Colonic mucosa (tissue), 4 donors: ENCODE measurements around the gene TCERG1L. TPM values are rescaled to one million over a fixed set of nuclear protein-coding genes. Genes with fewer than 3 reads are reported as not detected.

Experiments
- DNase-seq: peaks from one replicate; pipeline ENCODE4 v3.0.0-alpha.2; 2020
- H3K27ac ChIP-seq: fragments of 200-600 bp; one replicate; pipeline ENCODE4 v1.8.0; 2021
- H3K27me3 ChIP-seq: fragments of 200-600 bp; one replicate; pipeline ENCODE4 v1.8.0; 2021
- H3K36me3 ChIP-seq: fragments of 200-600 bp; one replicate; pipeline ENCODE4 v1.8.0; 2021
- H3K4me1 ChIP-seq: fragments of 200-600 bp; one replicate; pipeline ENCODE4 v1.8.0; 2021; ENCODE audit warnings: mild to moderate bottlenecking
- H3K4me3 ChIP-seq: fragments of 200-600 bp; one replicate; pipeline ENCODE4 v1.8.0; 2021
- H3K9ac ChIP-seq, 2 donors: one replicate each; pipeline ENCODE4 v1.7.0; 2013; ENCODE audit warnings: control low read depth in 2 of 2, low read depth in 2 of 2, low read length in 2 of 2
- H3K9me3 ChIP-seq: fragments of 200-600 bp; one replicate; pipeline ENCODE4 v1.8.0; 2021
- CTCF ChIP-seq: fragments of 200-600 bp; IDR thresholded peaks from one replicate; pipeline ENCODE4 v1.8.0; 2022; ENCODE audit warnings: antibody characterized with exemption, mild to moderate bottlenecking
- intact Hi-C: fragments of 100-400 bp; cut with DNase I; formaldehyde crosslinking; loops from one replicate; pipeline ENCODE4 v1.14.1; 2022
- total RNA-seq, 2 donors: library from RNA; stranded (reverse); fragmentation: NEBNext Ultra II Directional in 1 of 2; extraction: Animal tissue kit (Norgen Biotek cat#: 25700) in 1 of 2; gene quantifications; one replicate each; pipeline ENCODE4 v1.2.1, GENCODE V29; 2021
- donor health status: healthy.
- donor health status: DM: no; HTN: no; CAD: no.
- donor health status: DM: no; HTN: no; CAD: no.

TCERG1L gene
- total RNA-seq, 2 donors from 2014 or later, result not detected

- H3K4me3 ChIP-seq, result no peak overlapping the region
These were observed 3.3 kb upstream of the TCERG1L start for GRCh38 chr10:131314799-131315198.

GRCh38 chr10:131314148-131314547 lies 2.6 kb upstream of the TCERG1L start:
- H3K4me3 ChIP-seq, result no peak overlapping the region
- intact Hi-C loops, result no loop called here
- no peak for TF ChIP-seq CTCF
- no peak for DNase-seq
- H3K36me3 ChIP-seq, result no peaks in the 10 kb centered on the region
- H3K9ac ChIP-seq, result no peak overlapping the region
- peaks cover 25% of the 10 kb centered on the region for H3K27me3 ChIP-seq
- no peak overlapping the region for H3K27ac ChIP-seq
- no peaks in the 10 kb centered on the region for H3K4me1 ChIP-seq
- no peaks in the 10 kb centered on the region for H3K9me3 ChIP-seq

More at GRCh38 chr10:131314799-131315198, 3.3 kb upstream of the TCERG1L start:
- Histone ChIP-seq H3K4me1 (no peaks in the 10 kb centered on the region), H3K9ac (no peak overlapping the region), H3K27ac (no peak overlapping the region), H3K36me3 (no peaks in the 10 kb centered on the region), H3K9me3 (no peaks in the 10 kb centered on the region), H3K27me3 (peaks cover 25% of the 10 kb centered on the region)
- intact Hi-C loops, result no loop called here
- no peak for DNase-seq
- no peak for TF ChIP-seq CTCF

GRCh38 chr10:131313377-131313776 lies 1.9 kb upstream of the TCERG1L start:
- intact Hi-C loops, result no loop called here
- H3K27me3 ChIP-seq, result peaks cover 25% of the 10 kb centered on the region

GRCh38 chr10:131312478-131312836 lies 936 bp upstream of the TCERG1L start:
- Histone ChIP-seq H3K27me3 (peaks cover 25% of the 10 kb centered on the region), H3K36me3 (no peaks in the 10 kb centered on the region), H3K9me3 (no peaks in the 10 kb centered on the region), H3K4me1 (no peaks in the 10 kb centered on the region), H3K4me3 (no peak overlapping the region), H3K27ac (no peak overlapping the region), H3K9ac (no peak overlapping the region)
- intact Hi-C loops, result no loop called here
- no peak for TF ChIP-seq CTCF
- DNase-seq, result no peak

More at GRCh38 chr10:131313377-131313776, 1.9 kb upstream of the TCERG1L start:
- no peaks in the 10 kb centered on the region for H3K36me3 ChIP-seq
- no peak for DNase-seq
- H3K27ac ChIP-seq, result no peak overlapping the region
- H3K9me3 ChIP-seq, result no peaks in the 10 kb centered on the region
- no peak for TF ChIP-seq CTCF
- H3K4me1 ChIP-seq, result no peaks in the 10 kb centered on the region
- H3K4me3 ChIP-seq, result no peak overlapping the region
- H3K9ac ChIP-seq, result no peak overlapping the region

- TF ChIP-seq CTCF, result no peak
- H3K9ac ChIP-seq, result no peak overlapping the region
- H3K4me3 ChIP-seq, result no peak overlapping the region
- H3K36me3 ChIP-seq, result no peaks in the 10 kb centered on the region
- peaks cover 25% of the 10 kb centered on the region for H3K27me3 ChIP-seq
- intact Hi-C loops, result no loop called here
- DNase-seq, result no peak
- H3K9me3 ChIP-seq, result no peaks in the 10 kb centered on the region
- H3K4me1 ChIP-seq, result no peaks in the 10 kb centered on the region
- no peak overlapping the region for H3K27ac ChIP-seq
These were observed 190 bp downstream of the TCERG1L start for GRCh38 chr10:131311402-131311660.
